IMR-90 (cell line): ENCODE results near the gene CYB5A. TPM values are rescaled to one million over a fixed set of nuclear protein-coding genes. Genes with fewer than 3 reads are reported as not detected.

Source experiments
- ATAC-seq: fragments of 200-7000 bp; cut with Tn5 transposase; 2 replicates; pipeline ENCODE4 v1.9.1; 2020; ENCODE audit warnings: low read depth, mild to moderate bottlenecking, moderate library complexity
- BruUV-seq: library from RNA; stranded (reverse); fragments of 400-500 nt; replicated peaks from 2 replicates; lab custom pipeline; 2021; lab: Mats Ljungman, UMichigan
- CTCF ChIA-PET: fragments of 300-600 bp; formaldehyde crosslinking; extraction: SDS; loops from one replicate; lab custom pipeline; 2021; ENCODE audit warnings: antibody characterized with exemption; lab: Yijun Ruan, JAX
- POLR2A ChIA-PET: fragments of 300-600 bp; sonication (Branson Sonifier 250); formaldehyde crosslinking; loops from one replicate; lab custom pipeline; 2022; ENCODE audit warnings: antibody characterized with exemption; ENCODE audit not compliant: unreplicated experiment; lab: Charles Lee
- DNase-seq: peaks from one replicate; pipeline ENCODE4 v3.0.0; 2013
- H2AFZ ChIP-seq: replicated peaks from 2 replicates; pipeline ENCODE3; 2013; ENCODE audit warnings: low read length, mild to moderate bottlenecking; ENCODE audit not compliant: poor library complexity
- H2AK5ac ChIP-seq: 2 replicates; pipeline ENCODE4 v1.6.1; 2013; ENCODE audit warnings: low read depth, low read length, inconsistent platforms
- H2AK9ac ChIP-seq: replicated peaks from 2 replicates; pipeline ENCODE3; 2013; ENCODE audit warnings: mild to moderate bottlenecking, low read depth, low read length, moderate library complexity; ENCODE audit not compliant: poor library complexity
- H2BK120ac ChIP-seq: 2 replicates; pipeline ENCODE4 v1.6.1; 2013; ENCODE audit warnings: low read depth, low read length, inconsistent platforms
- H2BK15ac ChIP-seq: 3 replicates; pipeline ENCODE4 v1.6.1; 2013; ENCODE audit warnings: low read depth, low read length, inconsistent platforms
- H2BK20ac ChIP-seq: 2 replicates; pipeline ENCODE4 v1.6.1; 2013; ENCODE audit warnings: low read depth, mild to moderate bottlenecking, inconsistent platforms, low read length, moderate library complexity
- H2BK5ac ChIP-seq: 2 replicates; pipeline ENCODE4 v1.6.1; 2013; ENCODE audit warnings: mild to moderate bottlenecking, low read depth, low read length, inconsistent platforms; ENCODE audit not compliant: poor library complexity, severe bottlenecking
- H3K14ac ChIP-seq: replicated peaks from 2 replicates; pipeline ENCODE4 v1.6.1; 2013; ENCODE audit warnings: low read depth, low read length, inconsistent platforms
- H3K18ac ChIP-seq: 2 replicates; pipeline ENCODE4 v1.6.1; 2013; ENCODE audit warnings: low read depth, low read length, control low read depth
- H3K23ac ChIP-seq: 2 replicates; pipeline ENCODE4 v1.6.1; 2013; ENCODE audit warnings: low read depth, low read length, inconsistent platforms
- H3K27ac ChIP-seq: 2 replicates; pipeline ENCODE4 v1.5.1; 2013; ENCODE audit warnings: mild to moderate bottlenecking, control low read depth, low read length; ENCODE audit not compliant: insufficient read depth
- H3K27me3 ChIP-seq: 2 replicates; pipeline ENCODE4 v1.6.1; 2013; ENCODE audit warnings: low read length; ENCODE audit not compliant: control insufficient read depth, insufficient read depth
- H3K36me3 ChIP-seq: 2 replicates; pipeline ENCODE4 v1.6.1; 2013; ENCODE audit warnings: low read length, mixed read lengths; ENCODE audit not compliant: control insufficient read depth, insufficient read depth
- H3K4ac ChIP-seq: 2 replicates; pipeline ENCODE4 v1.6.1; 2013; ENCODE audit warnings: low read depth, low read length, inconsistent platforms
- H3K4me1 ChIP-seq: 2 replicates; pipeline ENCODE4 v1.6.1; 2013; ENCODE audit warnings: low read length, mixed read lengths; ENCODE audit not compliant: control insufficient read depth, insufficient read depth
- H3K4me2 ChIP-seq: 2 replicates; pipeline ENCODE4 v1.6.1; 2013; ENCODE audit warnings: low read depth, mild to moderate bottlenecking, control low read depth, low read length, moderate library complexity
- H3K4me3 ChIP-seq: 2 replicates; pipeline ENCODE4 v1.5.1; 2013; ENCODE audit warnings: low read depth, mild to moderate bottlenecking, control low read depth, low read length, moderate library complexity; ENCODE audit not compliant: insufficient read depth
- H3K56ac ChIP-seq: 2 replicates; pipeline ENCODE4 v1.6.1; 2013; ENCODE audit warnings: low read length, inconsistent platforms; ENCODE audit not compliant: insufficient read depth; ENCODE audit errors: extremely low read depth
- H3K79me1 ChIP-seq, 2 experiments: 2 replicates each; pipeline ENCODE4 v1.6.1; 2013; ENCODE audit warnings: low read length in 2 of 2, inconsistent platforms in 1 of 2, low read depth in 1 of 2
- H3K9ac ChIP-seq: 2 replicates; pipeline ENCODE4 v1.6.1; 2013; ENCODE audit warnings: low read depth, low read length, control low read depth
- H3K9me1 ChIP-seq: 2 replicates; pipeline ENCODE4 v1.6.1; 2013; ENCODE audit warnings: low read length, inconsistent platforms; ENCODE audit not compliant: insufficient read depth
- H3K9me3 ChIP-seq: 2 replicates; pipeline ENCODE4 v1.6.1; 2013; ENCODE audit warnings: low read length; ENCODE audit not compliant: control insufficient read depth, insufficient read depth
- H4K20me1 ChIP-seq: 2 replicates; pipeline ENCODE4 v1.6.1; 2013; ENCODE audit warnings: low read length, inconsistent platforms; ENCODE audit not compliant: insufficient read depth
- H4K5ac ChIP-seq: 2 replicates; pipeline ENCODE4 v1.6.1; 2013; ENCODE audit warnings: mild to moderate bottlenecking, low read depth, low read length, control low read depth
- H4K8ac ChIP-seq, 2 experiments: 2 replicates each; pipeline ENCODE4 v1.6.1; 2013; ENCODE audit warnings: low read depth in 2 of 2, low read length in 2 of 2, control low read depth in 1 of 2, inconsistent platforms in 1 of 2
- H4K91ac ChIP-seq: 2 replicates; pipeline ENCODE4 v1.6.1; 2013; ENCODE audit warnings: low read depth, low read length, inconsistent platforms; ENCODE audit not compliant: insufficient read depth
- BHLHE40 ChIP-seq: fragments of 150-350 bp; IDR thresholded peaks from 2 replicates; pipeline ENCODE4 v1.6.1; 2016; ENCODE audit warnings: mild to moderate bottlenecking, low read depth, low read length
- CEBPB ChIP-seq: IDR thresholded peaks from 2 replicates; pipeline ENCODE4 v1.6.1; 2012; ENCODE audit warnings: low read depth, low read length, improper control_type of control experiment
- CHD1 ChIP-seq: IDR thresholded peaks from 2 replicates; pipeline ENCODE4 v1.6.1; 2012; ENCODE audit warnings: low read depth, low read length, improper control_type of control experiment
- FOS ChIP-seq: fragments of 150-350 bp; IDR thresholded peaks from 2 replicates; pipeline ENCODE4 v1.6.1; 2016; ENCODE audit warnings: low read depth, low read length
- MAFK ChIP-seq: IDR thresholded peaks from 2 replicates; pipeline ENCODE4 v1.6.1; 2012; ENCODE audit warnings: low read depth, low read length, improper control_type of control experiment
- MAZ ChIP-seq: IDR thresholded peaks from 2 replicates; pipeline ENCODE4 v1.6.1; 2012; ENCODE audit warnings: low read depth, mild to moderate bottlenecking, low read length, improper control_type of control experiment, moderate library complexity, borderline replicate concordance
- MXI1 ChIP-seq: IDR thresholded peaks from 2 replicates; pipeline ENCODE4 v1.6.1; 2012; ENCODE audit warnings: low read depth, mild to moderate bottlenecking, low read length, moderate library complexity, borderline replicate concordance
- NFE2L2 ChIP-seq: fragments of 150-350 bp; IDR thresholded peaks from 2 replicates; pipeline ENCODE4 v1.6.1; 2016; ENCODE audit warnings: low read depth, mild to moderate bottlenecking, low read length
- POLR2A ChIP-seq: IDR thresholded peaks from 2 replicates; pipeline ENCODE4 v1.6.1; 2012; ENCODE audit warnings: mild to moderate bottlenecking, low read depth, low read length
- RAD21 ChIP-seq: IDR thresholded peaks from 2 replicates; pipeline ENCODE4 v1.6.1; 2012; ENCODE audit warnings: low read length, improper control_type of control experiment
- RCOR1 ChIP-seq: IDR thresholded peaks from 2 replicates; pipeline ENCODE4 v1.6.1; 2012; ENCODE audit warnings: mild to moderate bottlenecking, low read length, improper control_type of control experiment; ENCODE audit not compliant: insufficient replicate concordance
- SMC3 ChIP-seq: fragments of 150-350 bp; IDR thresholded peaks from 2 replicates; pipeline ENCODE4 v1.6.1; 2016; ENCODE audit warnings: low read depth, mild to moderate bottlenecking, antibody characterized with exemption, low read length, moderate library complexity
- WGBS, 2 experiments: methylation state at CpG; one replicate each; pipeline versions ENCODE4 v1.1.5 to v1.1.7; 2013; ENCODE audit warnings: missing lambda C conversion rate in 2 of 2; ENCODE audit not compliant: insufficient read length in 1 of 2; ENCODE audit errors: extremely low coverage in 2 of 2; 5-methylcytosine and 5-hydroxymethylcytosine counted together
- dilution Hi-C: fragments of 300-500 bp; cut with HindIII; formaldehyde crosslinking; loops from one replicate; pipeline ENCODE4 v1.14.3; 2018; ENCODE audit warnings: low sequenced_read_pairs; ENCODE audit not compliant: unreplicated experiment
- in situ Hi-C: fragments of 300-500 bp; cut with MboI; formaldehyde crosslinking; loops from 3 replicates; pipeline ENCODE4 v1.14.3; 2019; ENCODE audit warnings: low sequenced_read_pairs, inconsistent platforms, mixed read lengths
- intact Hi-C: fragments of 100-400 bp; cut with micrococcal nuclease; formaldehyde crosslinking; loops from 2 replicates; pipeline ENCODE4 v1.10.0; 2022
- polyA plus RNA-seq, 3 experiments: library from polyadenylated mRNA; depleted of rRNA; stranded (reverse); fragments of >200 nt; gene quantifications; 2 replicates each; pipeline ENCODE4 v1.2.3, GENCODE V29; 2012; ENCODE audit warnings: low replicate concordance in 1 of 3
- total RNA-seq: library from RNA; depleted of rRNA; stranded (reverse); fragments of >200 nt; gene quantifications from 2 replicates; pipeline ENCODE4 v1.2.3, GENCODE V29; 2012
- TF ChIP-seq, protein P1 (sequence below): fragments of 150-350 bp; IDR thresholded peaks from 2 replicates; pipeline ENCODE4 v1.6.1; 2016; ENCODE audit warnings: low read depth, mild to moderate bottlenecking, low read length, moderate library complexity, borderline replicate concordance
- TF ChIP-seq, protein P2 (sequence below): fragments of 150-350 bp; IDR thresholded peaks from 2 replicates; pipeline ENCODE4 v1.6.1; 2017; ENCODE audit warnings: mild to moderate bottlenecking, antibody characterized with exemption, low read length, low read depth
- TF ChIP-seq, protein P3 (sequence below): conservative IDR thresholded peaks from 2 replicates; pipeline ENCODE4 v1.5.1; 2012; ENCODE audit warnings: mild to moderate bottlenecking, low read depth, low read length, improper control_type of control experiment

The CYB5A gene
- total and polyA plus RNA-seq, 2 of the 4 experiments (the other 2 are of a cell fraction) = 13.4 to 47.9 TPM

DNA sequence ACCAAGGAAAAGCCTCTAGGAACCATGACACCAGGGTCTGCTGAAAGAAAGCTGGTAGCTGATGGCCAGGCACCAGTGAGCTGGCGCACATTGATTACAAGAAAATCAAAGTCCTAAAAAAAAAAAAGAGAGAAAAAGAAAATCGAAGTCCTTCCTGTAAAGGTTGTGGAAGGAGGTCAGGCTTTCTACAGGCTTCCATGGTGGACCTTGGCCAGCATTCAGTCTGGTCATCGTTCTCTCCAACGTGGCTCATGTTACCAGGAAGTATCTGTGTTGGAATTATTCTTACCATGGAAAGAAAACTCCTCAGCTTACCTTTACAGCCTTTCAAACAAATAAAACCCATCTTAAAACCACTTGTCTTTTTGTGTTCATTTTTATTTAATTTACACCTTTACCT, 65.6 kb downstream of the CYB5A start:
- in situ Hi-C loops = no loop called here
- Histone ChIP-seq H2BK5ac (no peak overlapping the region), H2BK20ac (no peak overlapping the region), H3K4me2 (peak overlapping the region; percentile 40; the same call in 1 of the 2 replicates), H3K79me1 (no peaks in the 10 kb centered on the region), H2AK5ac (no peak overlapping the region), H3K4ac (no peak overlapping the region), H3K4me3 (no peak overlapping the region), H2AFZ (no peak overlapping the region), H4K91ac (no peak overlapping the region), H3K36me3 (no peaks in the 10 kb centered on the region), H3K4me1 (no peaks in the 10 kb centered on the region; the same call in 1 of the 2 replicates), H2BK120ac (no peak overlapping the region), H3K14ac (no peak overlapping the region), H3K9me3 (no peaks in the 10 kb centered on the region), H3K23ac (no peak overlapping the region), H4K5ac (no peak overlapping the region), H4K20me1 (no peaks in the 10 kb centered on the region), H3K27me3 (peaks cover 8% of the 10 kb centered on the region), H3K27ac (no peak overlapping the region), H3K56ac (no peak overlapping the region), H4K8ac (no peak overlapping the region), H2AK9ac (no peak overlapping the region), H3K9me1 (no peaks in the 10 kb centered on the region), H3K18ac (peak overlapping the region; percentile 18; the same call in 1 of the 2 replicates), H3K9ac (no peak overlapping the region), H2BK15ac (no peak overlapping the region)
- intact Hi-C loops = no loop called here
- DNase-seq (no peak), ATAC-seq (no peak)
- dilution Hi-C loops = no loop called here
- no peak for TF ChIP-seq NFE2L2
- no peak for TF ChIP-seq POLR2A
- TF ChIP-seq, protein P1, sequence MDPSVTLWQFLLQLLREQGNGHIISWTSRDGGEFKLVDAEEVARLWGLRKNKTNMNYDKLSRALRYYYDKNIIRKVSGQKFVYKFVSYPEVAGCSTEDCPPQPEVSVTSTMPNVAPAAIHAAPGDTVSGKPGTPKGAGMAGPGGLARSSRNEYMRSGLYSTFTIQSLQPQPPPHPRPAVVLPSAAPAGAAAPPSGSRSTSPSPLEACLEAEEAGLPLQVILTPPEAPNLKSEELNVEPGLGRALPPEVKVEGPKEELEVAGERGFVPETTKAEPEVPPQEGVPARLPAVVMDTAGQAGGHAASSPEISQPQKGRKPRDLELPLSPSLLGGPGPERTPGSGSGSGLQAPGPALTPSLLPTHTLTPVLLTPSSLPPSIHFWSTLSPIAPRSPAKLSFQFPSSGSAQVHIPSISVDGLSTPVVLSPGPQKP = no peak
- no peak for TF ChIP-seq MAFK
- TF ChIP-seq FOS = no peak
- TF ChIP-seq, protein P2, sequence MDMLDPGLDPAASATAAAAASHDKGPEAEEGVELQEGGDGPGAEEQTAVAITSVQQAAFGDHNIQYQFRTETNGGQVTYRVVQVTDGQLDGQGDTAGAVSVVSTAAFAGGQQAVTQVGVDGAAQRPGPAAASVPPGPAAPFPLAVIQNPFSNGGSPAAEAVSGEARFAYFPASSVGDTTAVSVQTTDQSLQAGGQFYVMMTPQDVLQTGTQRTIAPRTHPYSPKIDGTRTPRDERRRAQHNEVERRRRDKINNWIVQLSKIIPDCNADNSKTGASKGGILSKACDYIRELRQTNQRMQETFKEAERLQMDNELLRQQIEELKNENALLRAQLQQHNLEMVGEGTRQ = no peak
- TF ChIP-seq MAZ = no peak
- TF ChIP-seq CHD1 = no peak
- TF ChIP-seq RAD21 = no peak
- TF ChIP-seq SMC3 = no peak
- no peak for TF ChIP-seq MXI1
- TF ChIP-seq RCOR1 = no peak
- TF ChIP-seq, protein P3, sequence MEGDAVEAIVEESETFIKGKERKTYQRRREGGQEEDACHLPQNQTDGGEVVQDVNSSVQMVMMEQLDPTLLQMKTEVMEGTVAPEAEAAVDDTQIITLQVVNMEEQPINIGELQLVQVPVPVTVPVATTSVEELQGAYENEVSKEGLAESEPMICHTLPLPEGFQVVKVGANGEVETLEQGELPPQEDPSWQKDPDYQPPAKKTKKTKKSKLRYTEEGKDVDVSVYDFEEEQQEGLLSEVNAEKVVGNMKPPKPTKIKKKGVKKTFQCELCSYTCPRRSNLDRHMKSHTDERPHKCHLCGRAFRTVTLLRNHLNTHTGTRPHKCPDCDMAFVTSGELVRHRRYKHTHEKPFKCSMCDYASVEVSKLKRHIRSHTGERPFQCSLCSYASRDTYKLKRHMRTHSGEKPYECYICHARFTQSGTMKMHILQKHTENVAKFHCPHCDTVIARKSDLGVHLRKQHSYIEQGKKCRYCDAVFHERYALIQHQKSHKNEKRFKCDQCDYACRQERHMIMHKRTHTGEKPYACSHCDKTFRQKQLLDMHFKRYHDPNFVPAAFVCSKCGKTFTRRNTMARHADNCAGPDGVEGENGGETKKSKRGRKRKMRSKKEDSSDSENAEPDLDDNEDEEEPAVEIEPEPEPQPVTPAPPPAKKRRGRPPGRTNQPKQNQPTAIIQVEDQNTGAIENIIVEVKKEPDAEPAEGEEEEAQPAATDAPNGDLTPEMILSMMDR = no peak
- no peak for TF ChIP-seq CEBPB
- no peak for TF ChIP-seq BHLHE40
- ChIA-PET POLR2A (no interaction called here), CTCF (no interaction called here)
- WGBS, 2 experiments = no CpG with 5 or more reads among the region's 4 CpGs
- no TSS peak for BruUV-seq
